Brain microvascular endothelial cell (primary cell): ENCODE data around the gene AKAP13.
"Not testable (repeated sequence)": the region's sequence is repeated elsewhere in the genome, so short reads cannot be mapped to it uniquely, and the experiment has no call there.

ENCODE experiments used
- DNase-seq: peaks from one replicate; pipeline ENCODE4 v3.0.0-alpha.2; 2020
- H3K27ac ChIP-seq: fragments of 250-450 bp; sonication (Bioruptor Pico); 2 replicates; pipeline ENCODE4 v1.5.1; 2020; ENCODE audit warnings: mild to moderate bottlenecking, moderate library complexity
- H3K27me3 ChIP-seq: fragments of 250-450 bp; sonication (Bioruptor Pico); replicated peaks from 2 replicates; pipeline ENCODE4 v1.5.1; 2020; ENCODE audit warnings: mild to moderate bottlenecking
- H3K36me3 ChIP-seq: fragments of 250-450 bp; sonication (Bioruptor Pico); replicated peaks from 2 replicates; pipeline ENCODE4 v1.5.1; 2020; ENCODE audit warnings: mild to moderate bottlenecking
- H3K4me3 ChIP-seq: 2 replicates; pipeline ENCODE4 v1.5.1; 2011; ENCODE audit warnings: low read depth, mild to moderate bottlenecking, control low read depth, low read length, moderate library complexity
- in situ Hi-C: cut with HindIII; loops from 2 replicates; pipeline ENCODE4 v1.10.0; 2017; ENCODE audit warnings: low sequenced_read_pairs, low pct_ligation_motif_present
- TF ChIP-seq, protein P1 (sequence below): IDR thresholded peaks from 2 replicates; pipeline ENCODE4 v1.5.1; 2011; ENCODE audit warnings: low read depth, mild to moderate bottlenecking, moderate library complexity, low read length, control low read depth, inconsistent platforms; ENCODE audit errors: missing control alignments

AKAP13 gene

DNA sequence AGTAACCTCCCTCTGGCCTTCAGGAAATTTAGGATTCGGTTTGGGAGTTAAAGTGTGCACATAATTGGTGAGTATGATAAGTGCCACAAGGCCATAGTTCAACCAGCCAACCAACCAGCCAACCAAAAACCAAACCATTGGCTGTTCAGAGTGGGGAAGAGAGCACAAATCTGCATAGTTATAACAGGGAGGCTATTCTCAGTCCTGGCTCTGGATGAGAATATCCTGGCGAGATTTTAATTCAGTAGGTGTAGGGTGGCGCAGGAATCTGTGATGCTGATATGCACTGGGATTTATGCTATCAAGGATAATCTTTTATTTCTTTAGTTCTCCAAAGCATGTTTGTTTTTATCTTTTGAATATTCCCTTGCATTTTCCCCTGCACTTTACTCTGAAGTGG is 49.1 kb downstream of the AKAP13 start:
- in situ Hi-C loops = no loop called here
- Histone ChIP-seq H3K27me3 (no peaks in the 10 kb centered on the region), H3K4me3 (no peak overlapping the region), H3K27ac (no peak overlapping the region), H3K36me3 (no peaks in the 10 kb centered on the region)
- no peak for DNase-seq
- TF ChIP-seq, protein P1, sequence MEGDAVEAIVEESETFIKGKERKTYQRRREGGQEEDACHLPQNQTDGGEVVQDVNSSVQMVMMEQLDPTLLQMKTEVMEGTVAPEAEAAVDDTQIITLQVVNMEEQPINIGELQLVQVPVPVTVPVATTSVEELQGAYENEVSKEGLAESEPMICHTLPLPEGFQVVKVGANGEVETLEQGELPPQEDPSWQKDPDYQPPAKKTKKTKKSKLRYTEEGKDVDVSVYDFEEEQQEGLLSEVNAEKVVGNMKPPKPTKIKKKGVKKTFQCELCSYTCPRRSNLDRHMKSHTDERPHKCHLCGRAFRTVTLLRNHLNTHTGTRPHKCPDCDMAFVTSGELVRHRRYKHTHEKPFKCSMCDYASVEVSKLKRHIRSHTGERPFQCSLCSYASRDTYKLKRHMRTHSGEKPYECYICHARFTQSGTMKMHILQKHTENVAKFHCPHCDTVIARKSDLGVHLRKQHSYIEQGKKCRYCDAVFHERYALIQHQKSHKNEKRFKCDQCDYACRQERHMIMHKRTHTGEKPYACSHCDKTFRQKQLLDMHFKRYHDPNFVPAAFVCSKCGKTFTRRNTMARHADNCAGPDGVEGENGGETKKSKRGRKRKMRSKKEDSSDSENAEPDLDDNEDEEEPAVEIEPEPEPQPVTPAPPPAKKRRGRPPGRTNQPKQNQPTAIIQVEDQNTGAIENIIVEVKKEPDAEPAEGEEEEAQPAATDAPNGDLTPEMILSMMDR = no peak

DNA sequence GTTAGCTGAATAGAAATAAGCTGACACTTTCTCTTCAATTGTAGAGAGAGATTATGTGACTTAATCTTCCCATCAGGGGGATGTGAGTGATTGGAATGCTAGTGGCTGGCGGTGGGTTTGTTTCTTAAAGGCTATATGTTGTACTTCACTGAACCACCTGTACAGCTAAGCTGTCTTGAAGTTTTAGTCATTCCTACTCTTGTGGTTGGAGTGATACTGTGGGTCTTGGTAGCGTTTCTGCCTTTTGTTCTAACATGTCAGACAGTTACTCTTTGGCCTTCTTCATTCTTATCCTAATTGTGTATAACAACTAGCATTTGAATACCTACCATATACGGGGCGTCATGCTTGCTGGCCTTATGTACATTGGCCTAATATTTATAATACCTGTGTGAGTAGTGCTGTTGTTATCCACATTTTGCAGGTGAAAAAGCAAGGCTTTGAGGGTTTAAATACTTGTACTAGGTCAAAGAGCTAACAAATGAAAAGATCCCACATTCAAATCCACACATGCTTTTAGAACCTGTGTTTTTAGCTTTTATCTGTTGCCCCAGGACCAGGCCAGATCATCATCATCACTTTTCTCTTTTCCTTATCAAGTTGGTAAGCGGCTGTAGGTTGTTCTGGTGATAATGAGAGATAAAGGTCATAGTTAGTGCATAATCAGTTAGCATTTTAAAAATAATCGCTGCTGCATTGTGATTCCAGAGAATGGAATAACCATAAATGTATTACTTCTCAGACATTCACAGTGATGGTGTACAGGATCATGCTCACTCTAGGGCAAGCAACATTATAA is 50.2 kb downstream of the AKAP13 start:
- Histone ChIP-seq H3K27ac (no peak overlapping the region), H3K27me3 (no peaks in the 10 kb centered on the region), H3K4me3 (no peak overlapping the region), H3K36me3 (no peaks in the 10 kb centered on the region)
- no peak for DNase-seq
- TF ChIP-seq, protein P1 = no peak
- in situ Hi-C loops = no loop called here

DNA sequence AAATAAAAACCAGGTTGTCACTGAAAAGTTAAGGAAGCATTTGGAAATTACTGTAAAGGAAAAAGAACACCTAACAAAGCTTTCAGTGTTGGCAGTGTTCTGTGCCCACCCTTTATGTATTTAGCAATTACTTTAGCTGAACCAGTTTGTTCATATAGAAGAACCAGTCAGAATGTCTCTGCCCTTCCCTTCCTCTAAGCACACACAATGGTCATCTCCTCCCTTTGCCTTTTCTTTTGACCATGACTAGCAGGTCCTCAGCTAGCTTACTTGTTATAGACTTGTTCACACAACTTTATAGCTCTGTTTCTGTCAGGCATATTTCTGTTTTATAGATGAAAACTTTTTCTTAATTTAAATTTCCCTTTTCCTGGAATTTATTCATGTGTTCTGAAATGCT is 59.6 kb downstream of the AKAP13 start:
- Histone ChIP-seq H3K4me3 (no peak overlapping the region), H3K27me3 (no peaks in the 10 kb centered on the region), H3K27ac (no peak overlapping the region), H3K36me3 (no peaks in the 10 kb centered on the region)
- no peak for DNase-seq
- TF ChIP-seq, protein P1 = no peak
- in situ Hi-C loops = no loop called here

DNA sequence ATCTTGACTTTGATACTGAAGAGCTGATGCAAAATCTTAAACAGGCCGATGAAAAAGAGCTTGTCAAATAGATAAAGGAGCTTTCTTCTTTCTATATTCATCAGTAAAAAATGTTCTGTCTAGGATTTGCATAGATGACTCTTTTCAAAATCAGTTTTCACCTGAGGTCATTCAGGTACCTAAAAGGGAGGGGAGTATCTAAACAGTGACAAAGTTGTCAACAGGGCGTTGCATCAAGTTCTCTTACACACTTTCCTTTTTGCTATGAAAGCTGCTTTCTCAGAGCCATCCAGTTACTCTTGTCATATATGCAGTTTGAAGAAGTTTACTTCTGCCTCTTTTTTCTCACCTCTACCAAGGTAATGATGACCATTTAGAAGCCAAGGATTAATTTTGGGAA is 60.0 kb downstream of the AKAP13 start:
- Histone ChIP-seq H3K36me3 (no peaks in the 10 kb centered on the region), H3K27me3 (no peaks in the 10 kb centered on the region), H3K27ac (no peak overlapping the region), H3K4me3 (no peak overlapping the region)
- no peak for DNase-seq
- TF ChIP-seq, protein P1 = no peak
- in situ Hi-C loops = no loop called here

DNA sequence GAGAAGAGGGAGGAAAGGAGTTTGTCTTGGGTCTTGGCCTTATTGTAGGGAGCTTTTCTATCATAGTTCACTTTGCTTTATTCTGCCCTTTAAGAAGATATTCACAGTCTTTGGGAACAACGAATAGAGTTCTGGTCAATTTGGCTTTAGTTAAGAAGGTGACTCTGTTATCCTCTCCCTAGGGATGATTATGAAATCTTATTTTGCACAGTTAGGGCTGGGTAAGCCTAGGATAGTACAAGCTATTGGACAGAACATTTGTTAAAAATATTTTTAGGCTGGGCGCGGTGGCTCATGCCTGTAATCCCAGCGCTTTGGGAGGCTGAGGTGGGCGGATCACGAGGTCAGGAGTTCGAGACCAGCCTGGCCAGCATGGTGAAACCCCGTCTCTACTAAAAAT is 61.5 kb downstream of the AKAP13 start:
- H3K27me3 ChIP-seq, DNase-seq, H3K27ac ChIP-seq, H3K36me3 ChIP-seq, in situ Hi-C loops, H3K4me3 ChIP-seq: not testable (repeated sequence)

DNA sequence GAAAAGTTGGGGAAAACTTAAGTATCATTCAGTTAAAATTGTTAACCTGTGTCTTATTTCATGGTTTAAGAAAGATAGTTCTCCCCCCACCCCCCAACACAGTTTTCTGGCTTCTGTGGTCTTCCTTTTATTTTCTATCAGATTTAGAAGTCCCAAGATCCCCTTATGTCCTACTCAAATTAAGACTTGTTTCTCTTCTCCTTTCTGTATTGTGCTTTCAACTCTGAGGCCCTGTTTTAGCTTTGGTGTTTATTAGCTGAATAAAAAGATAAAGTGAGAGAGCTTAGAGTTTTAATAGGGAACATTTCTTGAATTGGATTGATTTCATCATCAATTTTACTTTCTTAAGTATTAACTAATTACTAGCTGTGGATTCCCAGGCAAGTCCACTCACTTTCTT is 62.6 kb downstream of the AKAP13 start:
- TF ChIP-seq, protein P1 = no peak
- in situ Hi-C loops = no loop called here
- Histone ChIP-seq H3K36me3 (no peaks in the 10 kb centered on the region), H3K27ac (no peak overlapping the region), H3K4me3 (no peak overlapping the region), H3K27me3 (no peaks in the 10 kb centered on the region)
- DNase-seq = no peak
